ENCODE results near the gene SLC16A12.
A peak's percentile ranks its signal among the peaks of the same experiment; 100 is the strongest.

Gene SLC16A12

GRCh38 chr10:89505640-89506275 is 29.6 kb downstream of the SLC16A12 start:
- DNase-seq = no peak

DNA sequence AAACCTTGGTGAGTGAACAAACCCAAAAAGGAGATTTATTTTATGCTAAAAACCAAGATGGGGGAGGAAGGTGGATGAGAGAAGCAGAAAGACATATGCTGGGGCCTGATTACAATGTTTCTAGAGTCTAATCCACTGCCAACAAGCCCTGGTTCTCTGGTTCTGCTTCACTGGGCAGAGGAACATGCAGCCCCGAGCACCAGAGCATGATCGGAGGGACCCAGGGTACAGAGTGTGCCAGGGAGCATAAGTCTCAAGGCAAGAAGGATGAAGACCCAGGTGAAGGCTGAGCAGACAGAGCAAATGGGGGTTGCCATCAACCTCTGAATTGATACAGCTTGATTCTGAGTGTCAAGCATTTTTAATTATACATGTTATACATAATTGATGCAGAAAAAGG is 30.7 kb downstream of the SLC16A12 start:
- no peak for DNase-seq

DNA sequence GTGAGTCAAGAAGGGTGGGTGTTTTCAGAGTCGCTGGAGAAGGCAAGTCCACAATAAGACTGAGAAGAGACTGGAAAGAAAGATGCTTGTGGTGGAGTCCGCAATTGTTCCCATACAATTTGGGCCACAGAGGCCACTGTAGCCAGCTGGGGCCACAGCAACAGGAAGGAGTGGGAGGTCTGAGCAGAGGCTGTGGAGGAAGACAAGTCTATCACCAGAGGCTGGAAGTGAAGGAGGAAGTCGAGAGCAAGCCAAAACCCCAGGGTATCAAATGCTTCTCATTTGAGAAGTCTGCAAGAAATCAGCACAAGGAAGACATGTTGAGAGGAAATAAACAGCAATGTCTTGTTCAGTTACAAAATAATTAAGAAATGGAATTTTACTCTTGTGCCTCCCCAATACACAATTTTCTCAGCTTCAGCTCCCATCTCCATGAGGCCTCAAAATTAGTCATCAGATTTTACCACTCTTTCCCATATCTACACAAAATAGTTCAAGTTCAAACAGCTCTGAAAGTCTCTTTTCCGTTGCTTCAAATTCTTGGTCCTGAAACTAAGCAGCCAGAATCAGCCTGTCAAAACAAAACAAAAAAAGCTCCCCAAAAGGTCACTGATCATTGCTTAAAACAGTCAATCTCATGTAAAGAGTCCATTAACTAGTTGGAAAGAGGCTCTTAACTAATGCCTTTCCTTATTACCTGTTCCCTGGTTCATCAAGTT is 31.6 kb downstream of the SLC16A12 start:
- peak; percentile 63 for DNase-seq

DNA sequence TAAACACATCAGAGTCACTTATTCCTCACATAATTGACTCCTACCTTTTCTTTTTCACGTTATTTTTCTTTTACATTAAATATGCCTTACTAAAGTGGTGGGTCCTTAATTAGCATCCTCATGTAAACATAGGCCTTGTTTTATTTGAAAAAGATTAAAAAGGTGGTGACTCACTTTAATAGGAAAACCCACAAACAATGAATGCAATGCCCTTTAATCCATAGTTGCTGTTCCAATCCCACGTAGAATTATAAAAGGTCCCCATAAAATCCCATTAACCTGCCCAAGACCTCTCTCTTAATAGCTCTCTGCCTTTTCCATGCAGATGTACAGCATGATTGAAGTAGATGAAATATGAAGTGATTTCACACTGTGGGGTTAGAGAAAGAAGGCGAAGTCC is 32.2 kb downstream of the SLC16A12 start:
- DNase-seq = no peak

DNA sequence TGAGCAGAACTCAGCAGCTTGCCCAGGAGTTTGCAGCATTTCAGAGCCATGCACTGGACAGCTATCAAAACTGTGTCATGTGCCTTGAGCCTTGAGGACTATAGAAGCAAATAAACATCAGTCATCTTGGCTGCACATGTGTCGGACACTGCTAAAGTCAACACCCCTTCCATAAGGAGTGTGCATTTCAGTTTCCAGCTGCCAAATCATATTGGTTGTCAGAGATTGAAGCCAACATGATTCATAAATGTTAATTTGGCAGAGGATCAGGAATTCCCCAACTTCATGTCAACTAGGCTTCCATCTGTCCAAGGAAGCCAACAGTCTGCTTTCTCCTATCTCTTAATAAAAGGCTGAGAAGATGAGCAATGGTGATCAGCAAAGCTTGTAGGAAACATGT is 32.8 kb downstream of the SLC16A12 start:
- no peak for DNase-seq

DNA sequence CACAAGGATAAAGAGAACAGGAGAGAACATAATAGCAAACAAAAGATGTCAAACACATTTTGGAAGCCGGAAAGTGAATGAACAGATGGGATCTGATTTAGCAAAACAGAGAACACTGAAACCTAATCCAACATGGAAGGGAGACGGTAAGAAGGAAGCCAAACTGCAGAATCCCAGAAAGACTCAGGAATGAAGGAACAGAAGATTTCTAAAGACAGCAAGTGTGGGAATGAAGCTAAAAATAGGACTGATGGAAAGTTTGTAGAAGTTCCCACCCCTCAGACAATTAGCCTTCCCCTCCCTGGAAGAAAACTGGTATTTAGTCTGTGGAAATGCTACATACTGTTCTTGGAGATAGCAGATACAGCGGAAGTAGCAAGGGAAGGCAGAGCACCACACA is 40.8 kb downstream of the SLC16A12 start:
- no peak for DNase-seq

- DNase-seq = no peak
Observed at GRCh38 chr10:89494068-89494467, 41.3 kb downstream of the SLC16A12 start.

DNA sequence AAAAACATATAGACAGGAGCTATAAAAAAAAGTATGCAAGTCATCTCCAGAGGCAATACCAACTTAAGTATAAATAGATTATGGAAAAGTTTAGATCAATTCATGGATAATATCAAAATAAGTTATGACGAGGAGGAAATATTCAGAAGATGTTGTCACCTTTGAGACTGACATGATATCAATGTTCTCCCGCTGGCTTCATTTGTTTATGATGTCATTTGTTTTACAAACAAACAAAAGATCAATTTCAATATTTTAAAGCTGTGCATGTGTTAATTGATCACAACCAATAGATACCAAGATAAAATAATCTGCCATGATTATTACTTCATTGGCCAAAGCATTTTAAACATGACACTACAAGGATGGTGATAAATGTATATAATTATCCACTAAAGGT is 43.5 kb downstream of the SLC16A12 start:
- no peak for DNase-seq

GRCh38 chr10:89490596-89491335 is 44.6 kb downstream of the SLC16A12 start:
- DNase-seq = no peak

DNA sequence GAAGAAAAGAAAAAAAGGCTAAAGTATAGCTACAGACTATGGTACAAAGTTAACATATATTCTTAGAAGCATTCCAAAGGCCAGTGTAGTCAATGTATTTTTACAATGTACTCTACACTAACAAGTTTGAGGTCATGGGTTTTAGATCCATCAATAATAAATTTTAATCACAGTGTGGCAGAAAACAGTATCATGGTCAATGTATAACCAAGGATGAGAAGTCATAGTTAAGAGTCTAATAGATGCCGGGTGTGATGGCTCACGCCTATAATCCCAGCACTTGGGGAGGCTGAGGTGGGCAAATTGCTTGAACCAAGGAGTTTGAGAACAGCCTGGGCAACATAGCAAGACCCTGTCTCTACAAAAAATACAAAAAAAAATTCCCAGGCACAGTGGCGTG is 53.1 kb downstream of the SLC16A12 start:
- no peak for DNase-seq

GRCh38 chr10:89481662-89482061 is 53.7 kb downstream of the SLC16A12 start:
- no peak for DNase-seq

GRCh38 chr10:89479771-89480446 is 55.5 kb downstream of the SLC16A12 start:
- no peak for DNase-seq

GRCh38 chr10:89478739-89479654 is 56.4 kb downstream of the SLC16A12 start:
- no peak for DNase-seq

DNA sequence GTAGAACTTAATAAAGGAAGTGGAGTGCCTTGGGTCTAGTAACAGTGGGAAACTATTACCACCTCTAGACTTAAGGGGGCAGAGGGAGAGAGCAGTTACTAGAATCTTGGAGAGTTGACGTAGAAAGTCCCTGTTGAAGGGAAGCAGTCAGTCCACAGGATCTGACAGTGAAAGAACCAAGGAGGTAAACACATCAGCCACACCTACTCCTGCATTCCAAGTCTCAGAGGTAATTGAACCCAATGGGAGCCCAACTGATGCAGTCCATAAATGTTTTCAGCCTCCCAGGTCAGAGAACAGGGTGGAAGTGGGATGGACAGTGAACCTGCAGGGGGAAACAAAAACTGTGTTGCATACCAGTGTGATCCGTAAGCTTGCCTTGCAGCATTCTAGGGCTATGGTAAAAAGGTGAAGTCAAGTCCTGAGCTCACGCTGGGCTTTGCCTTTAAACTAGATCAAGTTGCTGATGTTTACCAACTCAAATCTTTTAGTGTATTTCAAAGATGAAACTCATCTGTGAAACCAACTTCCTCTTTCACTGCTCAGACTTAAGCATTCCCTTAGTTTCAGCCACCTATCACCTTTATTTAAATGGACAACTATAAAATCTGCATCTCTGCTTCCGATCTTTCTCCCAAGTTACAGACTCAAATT is 57.2 kb downstream of the SLC16A12 start:
- DNase-seq = peak; percentile 37

DNA sequence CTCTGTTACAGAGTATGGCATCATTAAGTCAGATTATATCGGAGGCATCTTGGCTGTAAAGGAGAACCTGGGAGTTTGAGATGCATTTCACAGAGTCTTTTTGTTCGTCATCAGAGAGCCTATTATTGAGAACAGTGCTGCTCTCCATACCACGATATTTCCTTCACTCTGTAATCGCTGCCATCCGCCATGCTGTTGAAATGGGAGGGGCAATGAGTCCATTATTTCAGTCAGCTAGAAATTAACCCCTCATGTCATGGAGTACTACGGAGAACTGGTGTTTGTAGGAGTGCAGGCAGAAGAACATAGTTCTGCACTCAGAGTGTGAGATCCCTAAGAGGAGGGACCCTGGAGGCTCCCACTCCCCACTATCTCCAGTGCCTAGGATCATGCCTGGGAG is 59.2 kb downstream of the SLC16A12 start:
- DNase-seq = no peak

DNA sequence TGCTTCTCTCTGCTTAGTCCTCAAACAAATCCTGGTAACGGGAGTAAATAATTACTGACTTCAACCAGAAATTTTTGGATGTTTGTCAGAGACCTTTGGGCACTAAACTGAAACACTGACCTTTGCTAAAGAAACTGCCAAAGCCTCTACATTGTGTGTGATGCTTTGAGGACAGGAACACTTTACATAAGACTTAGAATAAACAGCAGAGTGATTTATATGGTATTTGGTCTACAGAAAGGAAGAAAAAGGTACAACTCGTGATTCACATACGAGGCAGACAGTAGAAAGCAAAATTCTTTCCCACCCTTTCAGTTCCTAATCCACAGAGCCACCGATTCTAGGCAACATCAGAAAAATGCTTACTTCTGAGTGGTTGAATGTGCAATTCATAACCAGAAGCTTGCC is 59.8 kb downstream of the SLC16A12 start:
- DNase-seq = no peak

DNA sequence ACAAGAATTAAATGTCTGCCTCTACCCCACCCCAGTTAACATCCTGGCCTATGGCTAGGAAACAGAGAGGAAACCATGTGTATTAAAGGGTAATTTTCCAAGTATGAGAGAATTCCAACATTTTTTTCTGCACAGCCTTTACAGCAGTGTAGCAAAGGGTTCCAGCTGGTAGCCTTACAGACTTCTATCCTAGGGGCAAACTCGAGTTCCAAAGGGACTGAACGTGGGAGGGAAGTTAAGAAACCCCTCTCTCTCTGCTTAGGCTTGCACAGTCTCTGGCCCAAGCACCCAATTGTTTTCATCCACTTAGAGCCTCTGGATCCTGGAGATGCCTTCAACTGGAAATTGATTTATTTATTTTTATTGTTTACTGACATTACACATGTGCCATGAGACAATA is 60.3 kb downstream of the SLC16A12 start:
- no peak for DNase-seq

- no peak for DNase-seq
Observed at GRCh38 chr10:89474452-89474851, 60.9 kb downstream of the SLC16A12 start.

DNA sequence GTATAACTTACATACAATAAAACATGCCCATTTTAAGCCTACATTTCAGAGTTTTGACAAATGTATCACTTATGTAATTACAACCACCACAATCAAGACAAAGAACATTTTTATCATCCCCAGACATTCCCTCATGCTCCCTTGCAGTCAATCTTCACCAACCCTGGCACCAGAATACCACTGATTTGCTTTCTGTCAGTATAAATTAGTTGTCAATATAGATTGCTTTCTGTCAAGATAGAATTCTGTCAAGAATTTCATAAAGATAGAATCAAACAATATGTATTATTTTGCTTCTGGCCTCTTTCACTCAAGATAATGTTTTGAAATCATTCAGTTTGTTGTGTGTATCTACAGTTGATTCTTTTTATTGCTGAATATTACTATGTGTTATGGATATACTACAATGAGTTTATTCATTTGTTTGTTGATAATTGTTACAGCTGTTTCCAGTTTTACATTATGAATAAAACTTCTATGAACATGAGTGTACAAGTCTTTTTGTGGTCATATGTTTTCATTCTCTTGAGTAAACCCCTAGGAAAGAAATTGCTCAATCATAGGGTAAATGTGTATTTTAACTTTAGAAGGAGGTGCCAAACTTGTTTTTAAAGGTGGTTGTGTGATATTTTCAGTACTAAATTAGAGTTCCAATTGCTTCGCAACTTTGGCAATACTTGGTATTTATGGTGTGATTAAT is 64.1 kb downstream of the SLC16A12 start:
- no peak for DNase-seq

- DNase-seq = no peak
Observed at GRCh38 chr10:89470628-89471027, 64.8 kb downstream of the SLC16A12 start.

DNA sequence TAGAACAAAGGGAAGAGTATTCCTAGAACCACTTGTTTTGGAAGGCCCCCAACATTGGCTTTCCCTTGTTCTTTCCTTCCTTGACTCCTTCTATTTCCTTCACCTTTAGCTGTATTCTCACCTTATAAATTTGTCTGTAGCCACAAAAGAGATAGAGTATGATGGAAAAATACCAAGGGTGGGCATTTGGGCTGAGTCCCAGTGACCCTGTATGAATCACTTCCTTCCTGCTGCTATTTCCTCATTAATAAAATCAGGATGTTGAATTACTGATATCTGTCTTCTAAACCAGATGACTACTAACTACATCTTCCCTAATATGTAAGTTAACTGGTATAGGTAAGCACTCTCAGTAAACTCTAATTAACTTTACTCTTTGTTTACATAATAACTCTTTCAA is 65.9 kb downstream of the SLC16A12 start:
- no peak for DNase-seq
